PC-3 (cell line): ENCODE results near the gene ABL2. TPM values are rescaled to one million over a fixed set of nuclear protein-coding genes. Genes with fewer than 3 reads are reported as not detected.

ENCODE experiments used
- ATAC-seq: fragments of 200-7000 bp; cut with Tn5 transposase; 2 replicates; pipeline ENCODE4 v1.9.1; 2020; ENCODE audit warnings: mild to moderate bottlenecking, moderate library complexity
- BruUV-seq: library from RNA; stranded (reverse); fragments of 400-500 nt; replicated peaks from 2 replicates; lab custom pipeline; 2021; lab: Mats Ljungman, UMichigan
- CTCF ChIA-PET: fragments of 300-600 bp; sonication (Branson Sonifier 250); formaldehyde crosslinking; loops from one replicate; lab custom pipeline; 2022; ENCODE audit warnings: antibody characterized with exemption; lab: Charles Lee
- POLR2A ChIA-PET: fragments of 300-600 bp; sonication (Branson Sonifier 250); formaldehyde crosslinking; loops from one replicate; lab custom pipeline; 2022; ENCODE audit warnings: antibody characterized with exemption; ENCODE audit not compliant: unreplicated experiment; lab: Charles Lee
- DNase-seq: peaks from one replicate; pipeline ENCODE4 v3.0.0-alpha.2; 2015
- H2AFZ ChIP-seq: fragments of 300-600 bp; sonication (generic); 2 replicates; pipeline ENCODE4 v1.6.0; 2016; ENCODE audit warnings: antibody characterized with exemption, low read length
- H3F3A ChIP-seq: fragments of 300-600 bp; sonication (generic); one replicate; pipeline ENCODE4 v1.6.0; 2017; ENCODE audit warnings: antibody characterized with exemption, low read length, control low read depth, mild to moderate bottlenecking; ENCODE audit not compliant: unreplicated experiment
- H3K27ac ChIP-seq: fragments of 300-600 bp; sonication (generic); 2 replicates; pipeline ENCODE4 v1.5.1; 2016; ENCODE audit warnings: mild to moderate bottlenecking, low read length
- H3K27me3 ChIP-seq: fragments of 300-600 bp; sonication (generic); 2 replicates; pipeline ENCODE4 v1.6.1; 2016; ENCODE audit warnings: low read length, mixed read lengths
- H3K36me3 ChIP-seq: fragments of 300-600 bp; sonication (generic); 2 replicates; pipeline ENCODE4 v1.6.1; 2016; ENCODE audit warnings: low read depth, mixed run types, low read length, mixed read lengths
- H3K4me1 ChIP-seq: fragments of 300-600 bp; sonication (generic); 2 replicates; pipeline ENCODE4 v1.5.1; 2016; ENCODE audit warnings: low read length; ENCODE audit not compliant: insufficient read depth
- H3K4me2 ChIP-seq: fragments of 300-600 bp; sonication (generic); 2 replicates; pipeline ENCODE4 v1.6.0; 2016; ENCODE audit warnings: low read length
- H3K4me3 ChIP-seq: fragments of 300-600 bp; sonication (generic); 2 replicates; pipeline ENCODE4 v1.5.1; 2016; ENCODE audit warnings: mild to moderate bottlenecking, low read length, mixed read lengths
- H3K79me2 ChIP-seq: fragments of 300-600 bp; sonication (generic); 2 replicates; pipeline ENCODE4 v1.6.1; 2017; ENCODE audit warnings: low read length, mixed read lengths
- H3K9ac ChIP-seq: fragments of 300-600 bp; sonication (generic); 2 replicates; pipeline ENCODE4 v1.6.0; 2016; ENCODE audit warnings: mild to moderate bottlenecking, low read length
- H3K9me2 ChIP-seq: fragments of 300-600 bp; sonication (generic); replicated peaks from 2 replicates; pipeline ENCODE4 v1.6.1; 2016; ENCODE audit warnings: mixed run types, low read length, mixed read lengths
- H3K9me3 ChIP-seq: fragments of 300-600 bp; sonication (generic); 2 replicates; pipeline ENCODE4 v1.6.1; 2016; ENCODE audit warnings: low read length, mixed read lengths
- H4K20me1 ChIP-seq: fragments of 300-600 bp; sonication (generic); 2 replicates; pipeline ENCODE4 v1.6.1; 2016; ENCODE audit warnings: low read length, mixed read lengths
- EZH2 ChIP-seq: fragments of 300-600 bp; sonication (generic); IDR thresholded peaks from one replicate; pipeline ENCODE4 v1.6.1; 2017; ENCODE audit warnings: antibody characterized with exemption, mild to moderate bottlenecking, low read length; ENCODE audit not compliant: unreplicated experiment
- EZH2phosphoT487 ChIP-seq: fragments of 300-600 bp; sonication (generic); IDR thresholded peaks from 2 replicates; pipeline ENCODE4 v1.6.1; 2018; ENCODE audit warnings: mild to moderate bottlenecking, antibody characterized with exemption, low read length, borderline replicate concordance
- intact Hi-C: fragments of 100-400 bp; cut with micrococcal nuclease; formaldehyde crosslinking; loops from 2 replicates; pipeline ENCODE4 v1.9.0; 2023
- total RNA-seq: library from RNA; depleted of rRNA; stranded (reverse); fragments of >200 nt; gene quantifications from 2 replicates; pipeline ENCODE4 v1.2.3, GENCODE V29; 2014
- TF ChIP-seq, protein P1 (sequence below): fragments of 300-600 bp; sonication (generic); conservative IDR thresholded peaks from 2 replicates; pipeline ENCODE4 v1.5.1; 2017; ENCODE audit warnings: antibody characterized with exemption, low read depth, mild to moderate bottlenecking, low read length

ABL2 gene
- total RNA-seq, 1 experiment from 2014 or later, result 15.9 TPM

- no peaks in the 10 kb centered on the region for H3K36me3 ChIP-seq
Observed at GRCh38 chr1:179187043-179187442, 42.4 kb downstream of the ABL2 start.

GRCh38 chr1:179184403-179184802 lies 45.1 kb downstream of the ABL2 start:
- Histone ChIP-seq H3F3A (no peaks in the 10 kb centered on the region), H3K9me3 (no peaks in the 10 kb centered on the region), H3K4me2 (no peak overlapping the region), H3K4me3 (no peak overlapping the region), H3K27me3 (no peaks in the 10 kb centered on the region), H3K79me2 (peaks cover 21% of the 10 kb centered on the region), H3K27ac (no peak overlapping the region), H3K9ac (no peak overlapping the region), H3K4me1 (0 out of 2 replicates have a peak, but pooled peaks cover under 1% of the 10 kb centered on the region), H3K9me2 (no peaks in the 10 kb centered on the region), H4K20me1 (no peaks in the 10 kb centered on the region), H2AFZ (no peak overlapping the region), H3K36me3 (no peaks in the 10 kb centered on the region)
- TF ChIP-seq, protein P1, sequence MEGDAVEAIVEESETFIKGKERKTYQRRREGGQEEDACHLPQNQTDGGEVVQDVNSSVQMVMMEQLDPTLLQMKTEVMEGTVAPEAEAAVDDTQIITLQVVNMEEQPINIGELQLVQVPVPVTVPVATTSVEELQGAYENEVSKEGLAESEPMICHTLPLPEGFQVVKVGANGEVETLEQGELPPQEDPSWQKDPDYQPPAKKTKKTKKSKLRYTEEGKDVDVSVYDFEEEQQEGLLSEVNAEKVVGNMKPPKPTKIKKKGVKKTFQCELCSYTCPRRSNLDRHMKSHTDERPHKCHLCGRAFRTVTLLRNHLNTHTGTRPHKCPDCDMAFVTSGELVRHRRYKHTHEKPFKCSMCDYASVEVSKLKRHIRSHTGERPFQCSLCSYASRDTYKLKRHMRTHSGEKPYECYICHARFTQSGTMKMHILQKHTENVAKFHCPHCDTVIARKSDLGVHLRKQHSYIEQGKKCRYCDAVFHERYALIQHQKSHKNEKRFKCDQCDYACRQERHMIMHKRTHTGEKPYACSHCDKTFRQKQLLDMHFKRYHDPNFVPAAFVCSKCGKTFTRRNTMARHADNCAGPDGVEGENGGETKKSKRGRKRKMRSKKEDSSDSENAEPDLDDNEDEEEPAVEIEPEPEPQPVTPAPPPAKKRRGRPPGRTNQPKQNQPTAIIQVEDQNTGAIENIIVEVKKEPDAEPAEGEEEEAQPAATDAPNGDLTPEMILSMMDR, result no peak
- no peak for TF ChIP-seq EZH2
- no TSS peak for BruUV-seq
- POLR2A ChIA-PET, result no interaction called here
- no peak for DNase-seq
- no peak for ATAC-seq
- CTCF ChIA-PET, result no interaction called here
- intact Hi-C loops, result no loop called here

More at GRCh38 chr1:179187043-179187442, 42.4 kb downstream of the ABL2 start:
- DNase-seq (no peak), ATAC-seq (no peak)
- no peaks in the 10 kb centered on the region for H3F3A ChIP-seq
- H4K20me1 ChIP-seq, result no peaks in the 10 kb centered on the region
- intact Hi-C loops, result no loop called here
- ChIA-PET POLR2A (no interaction called here), CTCF (no interaction called here)
- no peaks in the 10 kb centered on the region for H3K9me2 ChIP-seq
- H3K79me2 ChIP-seq, result peaks cover 20% of the 10 kb centered on the region
- H3K9me3 ChIP-seq, result no peaks in the 10 kb centered on the region
- TF ChIP-seq EZH2phosphoT487 (no peak), EZH2 (no peak)
- TF ChIP-seq, protein P1, result no peak
- H3K4me1 ChIP-seq, result no peaks in the 10 kb centered on the region
- no peak overlapping the region for H2AFZ ChIP-seq
- no peak overlapping the region for H3K4me2 ChIP-seq
- BruUV-seq, result no TSS peak
- no peak overlapping the region for H3K9ac ChIP-seq
- no peak overlapping the region for H3K27ac ChIP-seq
- H3K27me3 ChIP-seq, result no peaks in the 10 kb centered on the region
- H3K4me3 ChIP-seq, result no peak overlapping the region

GRCh38 chr1:179183857-179184256 lies 45.6 kb downstream of the ABL2 start:
- BruUV-seq, result no TSS peak
- H3K27me3 ChIP-seq, result no peaks in the 10 kb centered on the region
- CTCF ChIA-PET, result no interaction called here
- H2AFZ ChIP-seq, result no peak overlapping the region
- peaks cover 23% of the 10 kb centered on the region for H3K79me2 ChIP-seq
- no peaks in the 10 kb centered on the region for H3K9me3 ChIP-seq
- no peak overlapping the region for H3K4me3 ChIP-seq
- intact Hi-C loops, result no loop called here
- no peaks in the 10 kb centered on the region for H4K20me1 ChIP-seq
- no peak overlapping the region for H3K9ac ChIP-seq
- TF ChIP-seq EZH2 (no peak), EZH2phosphoT487 (no peak)
- TF ChIP-seq, protein P1, result no peak
- H3K36me3 ChIP-seq, result no peaks in the 10 kb centered on the region
- ATAC-seq, result no peak
- no peak for DNase-seq
- no peaks in the 10 kb centered on the region for H3K9me2 ChIP-seq
- no peak overlapping the region for H3K27ac ChIP-seq
- H3F3A ChIP-seq, result no peaks in the 10 kb centered on the region
- POLR2A ChIA-PET, result no interaction called here
- no peak overlapping the region for H3K4me2 ChIP-seq
- peaks cover 6% of the 10 kb centered on the region for H3K4me1 ChIP-seq
